ENCODE measurements around the gene RHBDF1.

Gene RHBDF1

GRCh38 chr16:77807-78443, 5.5 kb upstream of the RHBDF1 start, which contains the start of gene MPG:
Gene MPG (plus strand): TSS chr16:78225. CDS start chr16:78310, 85 bp downstream.
- no peak for FAIRE-seq
- DNase-seq (ENCODE audit: insufficient read length, low spot score) = peak; percentile 100
- TF ChIP-seq, protein P1, sequence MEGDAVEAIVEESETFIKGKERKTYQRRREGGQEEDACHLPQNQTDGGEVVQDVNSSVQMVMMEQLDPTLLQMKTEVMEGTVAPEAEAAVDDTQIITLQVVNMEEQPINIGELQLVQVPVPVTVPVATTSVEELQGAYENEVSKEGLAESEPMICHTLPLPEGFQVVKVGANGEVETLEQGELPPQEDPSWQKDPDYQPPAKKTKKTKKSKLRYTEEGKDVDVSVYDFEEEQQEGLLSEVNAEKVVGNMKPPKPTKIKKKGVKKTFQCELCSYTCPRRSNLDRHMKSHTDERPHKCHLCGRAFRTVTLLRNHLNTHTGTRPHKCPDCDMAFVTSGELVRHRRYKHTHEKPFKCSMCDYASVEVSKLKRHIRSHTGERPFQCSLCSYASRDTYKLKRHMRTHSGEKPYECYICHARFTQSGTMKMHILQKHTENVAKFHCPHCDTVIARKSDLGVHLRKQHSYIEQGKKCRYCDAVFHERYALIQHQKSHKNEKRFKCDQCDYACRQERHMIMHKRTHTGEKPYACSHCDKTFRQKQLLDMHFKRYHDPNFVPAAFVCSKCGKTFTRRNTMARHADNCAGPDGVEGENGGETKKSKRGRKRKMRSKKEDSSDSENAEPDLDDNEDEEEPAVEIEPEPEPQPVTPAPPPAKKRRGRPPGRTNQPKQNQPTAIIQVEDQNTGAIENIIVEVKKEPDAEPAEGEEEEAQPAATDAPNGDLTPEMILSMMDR (IDR thresholded peaks at IDR 0.05; ENCODE audit: insufficient read depth, missing control alignments) = no peak

- FAIRE-seq (no peak), DNase-seq (ENCODE audit: insufficient read length, low spot score) (peak; percentile 62)
- TF ChIP-seq, protein P1 (IDR thresholded peaks at IDR 0.05; ENCODE audit: insufficient read depth, missing control alignments) = no peak
Measured at GRCh38 chr16:77273-77806, 4.9 kb upstream of the RHBDF1 start.

DNA sequence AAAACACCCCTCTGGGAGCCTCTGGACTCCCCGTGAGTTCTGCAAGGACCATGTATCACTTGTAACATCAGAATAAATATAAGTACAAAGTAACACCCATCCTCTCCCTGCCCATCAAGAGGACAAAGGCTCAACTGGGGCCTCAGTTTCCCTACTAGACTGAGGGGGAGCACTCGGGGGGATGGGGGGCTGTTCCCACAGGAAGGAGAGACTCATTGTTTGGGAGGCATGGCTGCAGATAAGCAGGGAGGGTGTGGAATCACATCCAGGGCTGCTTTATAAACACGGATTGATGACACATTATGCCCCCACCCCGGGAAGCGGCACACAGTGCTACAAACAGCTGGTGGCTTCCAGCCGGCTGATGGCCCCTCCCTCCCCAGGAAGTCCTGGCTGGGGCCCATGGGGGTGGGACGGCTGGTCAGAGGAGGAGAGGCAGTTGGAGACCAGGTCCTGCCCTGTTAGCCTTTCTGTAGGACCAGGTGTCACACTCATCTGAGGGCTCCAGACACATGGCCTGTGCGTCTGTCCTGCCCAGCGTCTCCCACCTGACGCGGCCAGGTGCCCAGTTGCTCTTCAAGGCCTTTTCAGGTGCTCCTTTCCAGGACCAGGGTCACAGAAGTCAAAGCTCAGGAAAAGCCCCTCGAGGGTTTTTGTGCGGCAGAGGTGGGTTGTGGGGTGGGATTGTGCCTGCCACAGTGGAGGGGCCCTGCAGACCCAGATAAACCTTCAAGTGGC, 4.3 kb upstream of the RHBDF1 start:
- DNase-seq (ENCODE audit: insufficient read length, low spot score) = no peak
- no peak for FAIRE-seq
- TF ChIP-seq, protein P1 (IDR thresholded peaks at IDR 0.05; ENCODE audit: insufficient read depth, missing control alignments) = no peak

GRCh38 chr16:75580-76501, 3.4 kb upstream of the RHBDF1 start:
- FAIRE-seq (no peak), DNase-seq (ENCODE audit: insufficient read length, low spot score) (no peak)

DNA sequence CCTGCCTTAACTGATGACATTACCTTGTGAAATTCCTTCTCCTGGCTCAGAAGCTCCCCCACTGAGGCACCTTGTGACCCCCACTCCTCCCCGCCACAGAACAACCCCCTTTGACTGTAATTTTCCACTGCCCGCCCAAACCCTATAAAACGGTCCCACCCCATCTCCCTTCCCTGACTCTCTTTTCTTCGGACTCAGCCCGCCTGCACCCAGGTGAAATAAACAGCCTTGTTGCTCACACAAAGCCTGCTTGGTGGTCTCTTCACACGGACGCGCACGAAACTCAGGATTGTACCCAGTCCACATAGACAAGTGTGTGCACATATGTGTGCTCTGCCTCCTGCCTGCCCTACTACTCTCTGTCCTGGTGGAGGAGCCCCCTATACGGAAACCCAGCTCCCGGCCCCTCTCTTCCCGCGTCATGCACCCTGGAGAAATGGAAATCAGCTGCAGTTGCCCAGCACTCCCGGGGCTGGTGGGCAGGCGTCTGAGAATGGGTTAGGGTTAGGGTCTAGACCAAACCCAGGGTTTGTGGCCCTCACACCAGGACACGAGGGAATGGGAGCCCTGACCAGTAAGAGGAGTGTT, 2.4 kb upstream of the RHBDF1 start:
- TF ChIP-seq, protein P1 (IDR thresholded peaks at IDR 0.05; ENCODE audit: insufficient read depth, missing control alignments) = no peak
- DNase-seq (ENCODE audit: insufficient read length, low spot score) (no peak), FAIRE-seq (no peak)

More at GRCh38 chr16:75580-76501, 3.4 kb upstream of the RHBDF1 start:
- TF ChIP-seq, protein P1 (IDR thresholded peaks at IDR 0.05; ENCODE audit: insufficient read depth, missing control alignments) = no peak

GRCh38 chr16:74051-74746, 1.8 kb upstream of the RHBDF1 start:
- DNase-seq (ENCODE audit: insufficient read length, low spot score) (no peak), FAIRE-seq (no peak)
- TF ChIP-seq, protein P1 (IDR thresholded peaks at IDR 0.05; ENCODE audit: insufficient read depth, missing control alignments) = no peak

All from D721Med (cell line).